Left ventricle myocardium superior (tissue), 1 donor: ENCODE results near the gene ANGPT4. TPM values are rescaled to one million over a fixed set of nuclear protein-coding genes. Genes with fewer than 3 reads are reported as not detected.

Source experiments
- ATAC-seq: fragments of 200-7000 bp; cut with Tn5 transposase; one replicate; pipeline ENCODE4 v1.9.1; 2020; ENCODE audit warnings: mild to moderate bottlenecking, moderate library complexity
- DNase-seq: peaks from one replicate; pipeline ENCODE4 v3.0.0-alpha.2; 2020
- intact Hi-C: fragments of 100-400 bp; cut with micrococcal nuclease; formaldehyde crosslinking; loops from one replicate; pipeline ENCODE4 v1.11.0; 2022
- total RNA-seq: library from RNA; stranded (reverse); fragmentation: NEBNext Ultra II Directional; extraction: Animal tissue kit (Norgen Biotek cat#: 25700); gene quantifications from one replicate; pipeline ENCODE4 v1.2.1, GENCODE V29; 2021
- donor health status: DM: no; HTN: yes; CAD: no; lungs with severe emphysema.

The ANGPT4 gene
- total RNA-seq, 1 donor from 2014 or later = 0.05 TPM

DNA sequence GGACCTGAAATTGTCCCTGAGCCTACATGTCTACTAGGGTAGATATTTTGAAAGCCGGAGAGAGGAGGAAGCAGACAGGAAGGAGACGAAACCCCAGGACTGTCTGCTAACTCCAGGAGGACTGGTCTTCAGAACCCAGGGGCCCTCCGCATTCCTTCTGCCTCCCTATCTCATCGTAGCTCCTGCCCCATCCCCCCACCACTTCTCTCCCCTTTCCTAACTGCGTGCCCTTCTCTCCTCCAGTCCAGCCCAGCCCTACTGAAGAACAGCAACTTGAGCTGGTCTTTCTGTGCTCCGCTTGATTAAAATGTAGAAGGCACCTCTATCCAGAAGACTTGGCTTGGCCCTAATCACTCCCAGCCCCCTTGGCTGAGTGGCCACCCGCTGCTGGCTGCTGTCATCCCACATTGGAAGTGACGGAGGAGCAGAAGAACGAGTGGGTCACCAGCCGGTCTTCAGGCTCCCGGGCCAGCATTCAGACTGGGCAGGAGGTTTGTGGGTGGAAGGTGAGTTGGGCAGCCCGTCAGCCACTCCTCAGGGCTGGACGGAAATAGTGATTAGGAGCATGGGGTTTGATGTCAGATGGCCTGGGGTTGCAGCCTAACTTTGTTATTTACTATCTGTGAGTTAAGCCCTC lies 28.8 kb upstream of the ANGPT4 start:
- DNase-seq = no peak
- ATAC-seq = no peak
- intact Hi-C loops = no loop called here

DNA sequence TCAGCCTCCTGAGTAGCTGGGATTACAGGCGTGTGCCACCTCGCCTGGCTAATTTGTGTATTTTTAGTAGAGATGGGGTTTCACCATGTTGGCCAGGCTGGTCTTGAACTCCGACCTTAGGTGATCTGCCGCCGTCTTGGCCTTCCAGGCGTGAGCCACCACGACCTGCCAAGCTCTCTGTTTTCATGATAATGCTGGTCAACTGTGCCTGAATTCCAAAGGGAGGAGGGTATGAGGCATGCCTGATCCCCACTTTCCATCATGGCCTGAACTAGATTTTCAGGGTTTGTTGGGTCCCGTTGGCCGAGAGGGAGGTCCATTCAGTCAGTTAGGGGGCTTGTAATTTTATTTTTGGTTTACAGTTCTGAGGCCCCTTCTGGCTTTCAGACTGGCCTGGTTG lies 28.0 kb upstream of the ANGPT4 start:
- intact Hi-C loops = no loop called here
- no peak for ATAC-seq
- no peak for DNase-seq

DNA sequence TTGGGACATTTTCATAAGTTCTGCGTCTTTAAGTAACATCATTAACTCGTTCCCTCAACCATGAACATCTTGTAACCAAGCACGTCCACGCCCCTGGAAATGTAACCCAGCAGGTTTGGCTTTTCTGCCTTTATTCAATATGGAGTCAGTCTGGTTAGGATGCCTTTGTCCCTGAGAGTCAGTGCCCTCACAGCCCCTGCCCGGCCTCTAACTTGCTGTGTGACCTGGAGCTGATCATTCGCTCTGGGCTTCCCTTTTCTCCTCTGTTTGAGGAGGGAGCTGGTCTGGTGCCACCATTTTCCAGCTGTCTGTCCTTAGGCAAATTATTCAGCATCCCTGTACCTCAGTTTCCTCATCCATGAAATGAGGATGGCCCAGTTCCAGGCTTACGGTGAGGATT lies 26.5 kb upstream of the ANGPT4 start:
- intact Hi-C loops = no loop called here
- DNase-seq (no peak), ATAC-seq (no peak)

DNA sequence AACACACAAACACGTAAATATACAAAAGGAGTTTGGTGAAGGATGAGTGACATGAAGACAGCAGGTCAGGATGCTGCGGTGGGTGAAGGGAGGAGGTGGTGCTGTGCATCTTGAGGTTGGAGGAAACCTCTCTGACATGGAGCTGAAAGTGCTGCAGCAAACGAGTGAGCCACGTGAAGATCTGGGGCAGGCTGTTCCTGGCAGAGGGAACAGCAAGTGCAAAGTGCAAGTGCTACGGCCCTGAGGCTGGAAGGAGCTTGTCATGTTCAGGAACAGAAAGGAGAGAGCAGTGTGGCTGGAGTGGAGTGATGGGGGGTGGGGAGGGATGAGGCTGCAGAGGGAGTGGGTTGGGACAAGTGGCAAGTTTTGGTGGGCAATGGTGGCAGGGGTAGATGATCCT lies 24.8 kb upstream of the ANGPT4 start:
- ATAC-seq (no peak), DNase-seq (no peak)
- intact Hi-C loops = no loop called here

DNA sequence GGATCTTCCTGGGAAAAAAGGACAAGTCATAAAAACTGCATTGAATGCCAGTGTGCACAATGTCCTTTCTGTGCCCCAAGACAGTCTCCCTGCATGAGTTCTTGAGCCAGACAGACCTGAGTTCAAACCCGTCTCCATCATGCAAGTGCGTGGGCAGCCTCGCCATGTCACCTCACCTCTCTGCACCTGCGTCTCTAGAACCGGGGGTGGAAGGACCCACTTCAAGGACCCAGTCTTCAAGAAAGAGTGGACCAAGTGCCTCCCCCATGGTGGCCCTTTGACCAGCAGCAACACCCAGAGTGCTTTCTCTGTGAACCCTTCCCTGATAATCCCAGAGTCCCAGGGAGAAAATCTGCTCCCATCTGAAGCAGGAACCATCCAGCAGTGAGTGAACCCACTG lies 23.5 kb upstream of the ANGPT4 start:
- ATAC-seq (no peak), DNase-seq (no peak)
- intact Hi-C loops = no loop called here

DNA sequence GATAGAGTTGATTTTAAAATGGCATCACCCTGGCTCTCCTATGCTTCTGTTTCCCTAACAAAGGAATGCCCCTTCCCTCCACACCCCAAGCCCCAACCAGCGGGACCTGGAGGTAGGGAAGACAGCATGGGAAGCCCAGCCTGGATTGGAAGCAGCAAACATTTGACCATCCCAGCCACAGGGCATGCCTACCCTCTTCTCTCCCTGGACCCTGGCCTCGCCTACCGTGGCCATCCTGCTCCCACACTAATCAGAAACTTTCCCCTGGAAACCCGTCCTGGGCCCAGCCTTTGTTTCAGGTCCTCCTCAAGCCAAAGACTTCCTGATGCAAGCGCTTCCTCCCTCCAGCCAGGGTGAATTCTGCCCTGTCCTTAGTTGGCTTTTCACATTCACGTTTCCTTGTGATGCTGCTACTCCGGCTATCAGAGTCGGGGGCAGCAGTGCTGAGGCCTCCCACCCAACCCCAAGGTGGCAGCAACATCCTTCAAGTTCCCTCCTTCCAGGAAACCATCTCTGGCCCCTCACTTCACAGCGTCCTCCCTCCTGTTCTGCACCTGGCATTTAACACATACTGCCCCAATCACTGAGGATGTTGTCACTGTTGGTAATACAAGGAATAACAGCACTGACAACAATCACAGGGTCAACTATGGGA lies 18.2 kb upstream of the ANGPT4 start:
- DNase-seq (no peak), ATAC-seq (no peak)
- intact Hi-C loops = no loop called here

DNA sequence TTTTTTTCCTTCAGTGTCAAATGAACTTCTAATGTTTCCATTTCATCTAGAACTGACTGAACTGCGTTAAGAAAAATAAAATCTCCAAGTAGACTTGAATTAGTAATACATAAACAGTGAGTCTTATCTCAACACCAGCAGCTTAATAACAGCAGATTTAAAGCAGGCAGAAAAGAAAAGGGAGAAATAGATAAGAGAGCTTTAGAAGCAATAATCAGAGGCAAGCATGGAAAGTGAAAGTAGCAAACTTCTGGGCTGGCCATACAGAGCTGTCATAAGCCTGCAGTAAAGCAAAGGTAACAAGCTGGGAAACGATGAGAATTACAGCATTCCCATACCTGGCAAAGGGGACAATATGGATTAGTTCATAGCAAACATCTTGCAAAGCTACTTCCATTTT lies 16.9 kb upstream of the ANGPT4 start:
- ATAC-seq (no peak), DNase-seq (no peak)
- intact Hi-C loops = no loop called here

DNA sequence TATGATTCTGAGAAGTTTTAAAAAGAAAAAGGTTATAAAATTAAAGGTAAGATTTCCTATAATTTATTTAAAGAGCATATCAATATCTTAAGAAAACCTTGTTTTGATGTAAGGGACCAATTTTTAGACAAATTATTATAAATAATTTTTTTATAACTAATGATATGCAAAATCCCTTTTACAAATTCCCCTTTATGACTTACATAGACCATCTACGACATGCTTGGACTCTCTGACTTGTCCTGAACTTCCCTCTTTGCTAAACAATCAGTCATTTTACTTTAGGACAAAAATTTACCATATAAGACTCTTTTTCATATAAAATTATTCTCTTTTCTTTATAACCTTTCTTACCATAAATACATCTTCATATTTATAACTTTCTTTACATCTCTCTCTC lies 15.3 kb upstream of the ANGPT4 start:
- ATAC-seq (no peak), DNase-seq (no peak)

DNA sequence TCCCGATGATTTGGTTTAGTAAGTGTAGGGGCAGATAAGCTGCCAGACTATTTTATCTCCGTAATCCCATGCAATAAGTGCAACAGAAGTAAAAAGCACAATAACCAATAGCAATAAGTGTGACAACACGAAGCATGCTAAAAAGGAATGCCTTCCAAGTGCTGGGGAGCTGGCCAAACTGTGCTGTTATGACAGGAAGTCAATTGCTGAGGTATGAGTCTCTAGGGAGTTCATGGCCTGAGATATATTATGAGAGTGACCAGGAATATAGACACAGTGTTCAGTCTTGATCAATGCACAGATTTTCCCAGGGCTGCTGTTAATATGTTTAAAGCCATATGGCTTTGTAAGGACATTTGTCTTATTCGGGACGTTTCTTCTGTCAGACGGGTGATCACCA lies 10.5 kb upstream of the ANGPT4 start:
- intact Hi-C loops = no loop called here
- DNase-seq (no peak), ATAC-seq (no peak)

More for the DNA sequence above, 15.3 kb upstream of the ANGPT4 start:
- intact Hi-C loops = no loop called here

DNA sequence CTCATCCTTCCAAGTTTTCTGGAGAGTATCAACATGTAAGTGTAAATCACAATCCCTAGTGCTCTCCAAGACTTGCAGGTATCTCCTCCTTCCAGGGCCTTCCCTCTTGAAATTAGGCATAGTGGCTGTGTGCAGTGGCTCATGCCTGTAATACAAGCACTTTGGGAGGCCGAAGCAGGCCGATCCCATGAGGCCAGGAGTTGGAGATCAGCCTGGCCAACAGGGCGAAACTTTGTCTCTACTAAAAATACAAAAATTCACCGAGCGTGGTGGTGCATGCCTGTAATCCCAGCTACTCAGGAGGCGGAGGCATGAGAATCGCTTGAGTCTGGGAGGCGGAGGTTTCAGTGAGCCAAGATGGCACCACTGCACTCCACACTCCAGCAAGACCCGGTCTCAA lies 9.4 kb upstream of the ANGPT4 start:
- intact Hi-C loops = no loop called here
- ATAC-seq = no peak
- DNase-seq = no peak

DNA sequence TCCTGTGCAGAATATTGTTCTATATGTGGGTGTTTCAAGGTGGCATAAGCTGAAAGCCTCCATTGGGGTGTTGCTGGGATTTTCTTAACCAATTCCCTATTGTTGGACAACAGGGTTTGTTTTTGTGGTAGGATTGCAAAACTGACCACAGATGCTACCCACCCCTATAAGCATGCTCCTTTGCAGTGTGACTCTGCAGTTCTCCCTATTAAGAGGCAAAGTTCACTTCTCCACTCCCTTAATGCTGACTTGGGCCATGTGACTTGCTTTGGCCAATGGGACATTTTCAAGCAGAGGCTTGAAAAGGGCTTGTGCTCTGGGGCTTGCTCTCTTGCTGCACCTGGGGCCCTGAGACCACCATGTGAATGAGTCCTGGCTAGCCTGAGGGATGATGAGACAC lies 8.5 kb upstream of the ANGPT4 start:
- ATAC-seq = no peak
- DNase-seq = no peak
- intact Hi-C loops = no loop called here

DNA sequence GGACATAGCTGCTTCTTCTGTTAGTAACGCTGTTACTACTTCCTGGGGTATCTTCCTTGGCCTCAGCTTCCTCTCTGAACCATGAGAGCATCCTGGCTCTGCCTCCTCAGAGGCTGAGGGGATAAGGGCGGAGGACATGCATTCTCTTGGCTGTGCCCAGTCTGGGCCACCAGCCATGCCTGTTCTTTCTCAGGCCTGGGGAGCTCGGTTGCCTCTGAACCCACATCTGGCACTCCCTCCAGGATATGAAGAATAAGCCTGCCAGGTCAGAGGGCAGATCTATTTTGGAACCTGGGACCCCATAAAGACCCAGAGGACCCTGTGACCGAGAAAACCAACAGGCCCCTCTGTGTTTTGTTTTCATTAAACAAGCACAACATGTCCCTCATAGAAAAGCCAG lies 6.6 kb upstream of the ANGPT4 start:
- ATAC-seq = no peak
- intact Hi-C loops = no loop called here
- no peak for DNase-seq

DNA sequence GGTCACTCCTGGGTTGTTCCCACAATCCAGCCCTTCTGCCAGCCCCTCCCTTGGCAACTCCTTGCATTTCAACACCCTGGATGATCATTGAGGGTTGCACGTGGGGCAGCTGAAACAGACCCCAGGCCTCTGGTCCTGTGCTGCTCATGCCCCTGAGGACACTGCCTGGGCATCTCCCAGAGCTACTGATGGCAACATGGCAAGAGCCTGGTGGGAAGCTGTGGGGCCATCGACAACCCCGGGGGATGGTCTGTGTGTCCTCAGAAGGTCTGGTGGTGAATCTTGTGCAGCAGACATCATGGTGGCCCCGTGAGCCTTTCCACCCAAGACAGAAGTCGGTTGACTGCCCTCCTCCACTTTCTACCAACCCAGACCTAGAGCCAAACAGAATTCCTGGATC lies 4.9 kb upstream of the ANGPT4 start:
- ATAC-seq (no peak), DNase-seq (no peak)
- intact Hi-C loops = no loop called here

DNA sequence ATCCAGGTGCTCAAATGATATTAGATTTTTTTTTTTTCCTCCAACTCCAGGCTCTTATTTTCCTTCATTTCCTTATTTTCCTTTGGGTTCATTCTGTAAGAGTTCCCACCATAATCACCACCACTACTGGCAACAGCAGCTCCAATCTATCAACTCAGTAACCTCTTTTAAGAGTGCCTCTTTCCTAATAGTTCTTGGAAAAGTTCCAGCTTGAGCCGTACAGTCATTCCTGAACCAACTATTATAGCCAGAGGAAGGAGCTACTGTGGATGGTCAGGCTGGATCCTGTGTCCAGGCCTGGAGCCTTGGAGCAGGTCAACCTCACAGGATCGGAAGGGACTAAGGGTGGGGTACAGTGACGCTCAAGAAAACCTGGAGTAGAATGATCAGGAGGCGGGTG lies 4.2 kb upstream of the ANGPT4 start:
- ATAC-seq (no peak), DNase-seq (no peak)
- intact Hi-C loops = no loop called here

DNA sequence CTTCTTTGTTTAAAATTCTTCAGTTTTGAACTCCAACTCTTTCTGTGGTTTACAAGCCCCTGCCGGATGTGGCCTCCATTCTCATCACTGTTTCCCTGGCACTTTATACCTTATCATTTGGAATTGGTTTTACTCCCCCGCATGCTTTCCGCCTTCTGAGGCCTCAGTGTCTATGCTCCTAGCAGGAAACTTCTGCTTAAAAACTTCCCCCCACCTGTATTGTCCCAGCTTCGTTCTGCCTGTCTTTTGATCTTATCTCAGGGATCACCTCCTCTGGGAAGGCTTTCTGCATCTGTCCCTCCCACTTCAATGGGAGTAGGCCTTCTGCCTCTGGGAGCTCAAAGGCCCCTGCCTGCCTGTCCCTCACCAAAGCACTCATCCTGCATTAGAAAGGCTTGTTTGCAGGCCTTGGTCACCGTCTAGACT lies 3.4 kb upstream of the ANGPT4 start:
- no peak for DNase-seq
- ATAC-seq = no peak
- intact Hi-C loops = no loop called here

DNA sequence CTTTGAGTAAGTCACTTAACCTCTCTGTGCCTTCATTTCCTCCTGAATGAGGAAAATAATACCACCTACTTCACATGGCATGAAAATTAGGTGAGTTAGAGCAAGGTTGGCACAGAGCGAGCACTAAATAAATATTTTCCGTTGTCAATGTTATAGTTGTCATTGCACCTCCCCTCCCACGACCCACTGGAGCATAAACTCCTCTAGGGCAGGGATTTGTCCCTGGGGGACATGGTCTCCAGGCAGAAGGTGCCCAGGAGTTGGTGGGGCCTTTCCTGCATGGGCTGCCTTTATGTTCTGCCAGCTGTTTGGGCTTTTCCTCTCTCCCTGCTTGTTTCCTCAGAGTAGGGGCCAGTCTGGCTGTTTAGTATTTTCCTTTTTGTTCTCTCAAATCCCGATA lies 1.3 kb upstream of the ANGPT4 start:
- intact Hi-C loops = no loop called here
- no peak for ATAC-seq
- no peak for DNase-seq

DNA sequence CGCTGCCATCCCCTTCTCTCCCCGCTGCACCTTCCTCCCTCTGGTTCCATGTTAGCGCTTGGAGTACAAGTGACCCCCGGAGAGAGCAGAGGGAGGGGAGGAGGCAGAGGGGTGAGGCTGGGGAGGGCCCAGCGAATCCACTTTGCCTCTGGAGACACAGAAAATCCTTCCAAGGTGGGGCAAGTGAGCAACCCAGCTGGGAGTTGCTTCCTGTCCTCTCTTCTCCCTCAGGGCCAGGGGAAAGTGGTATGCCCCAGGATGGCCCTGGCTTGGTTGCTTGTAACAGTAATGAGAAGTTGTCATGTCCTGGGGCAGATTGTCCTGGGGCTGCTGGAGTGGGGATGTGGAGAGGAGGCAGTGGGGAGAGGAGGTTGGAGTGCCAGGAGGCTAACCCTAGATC lies 691 bp upstream of the ANGPT4 start:
- intact Hi-C loops = no loop called here
- ATAC-seq (no peak), DNase-seq (no peak)

DNA sequence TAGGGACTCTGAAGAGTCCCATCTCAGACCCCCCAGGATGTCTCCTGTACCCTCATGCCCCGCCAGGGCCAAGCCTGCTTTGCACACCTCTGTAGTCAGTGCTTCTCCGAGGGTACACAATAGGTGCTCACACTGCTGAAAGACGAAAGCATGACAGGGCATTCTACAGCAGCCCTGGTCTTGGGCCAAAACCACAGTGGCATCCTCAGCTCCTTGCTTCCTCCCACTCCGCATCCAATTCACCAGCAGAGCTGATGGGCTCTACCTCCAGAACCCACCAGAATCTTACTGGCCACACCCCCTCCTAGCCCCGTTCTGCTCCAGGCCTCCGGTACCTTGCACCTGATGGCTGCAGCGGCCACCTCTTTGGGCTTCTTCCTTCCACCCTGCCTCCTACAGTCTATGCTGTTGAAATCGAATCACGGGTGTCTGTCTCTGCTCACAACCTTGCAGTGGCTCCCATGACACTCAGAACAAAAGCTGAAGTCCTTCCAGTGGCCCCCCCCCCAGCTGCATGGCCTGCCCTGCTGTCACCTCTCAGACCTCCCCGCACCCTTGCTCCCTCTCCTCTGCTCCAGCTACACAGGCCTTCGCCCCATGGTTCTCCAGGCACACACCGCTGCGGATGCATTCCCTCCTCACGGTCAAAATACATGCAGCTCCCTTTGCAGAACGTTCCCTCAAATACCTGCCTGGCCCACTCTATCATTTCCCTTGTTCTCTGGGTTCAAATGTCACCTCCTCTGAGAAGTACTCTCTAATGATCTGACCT lies 1.2 kb downstream of the ANGPT4 start:
- intact Hi-C loops = no loop called here
- no peak for ATAC-seq
- no peak for DNase-seq

DNA sequence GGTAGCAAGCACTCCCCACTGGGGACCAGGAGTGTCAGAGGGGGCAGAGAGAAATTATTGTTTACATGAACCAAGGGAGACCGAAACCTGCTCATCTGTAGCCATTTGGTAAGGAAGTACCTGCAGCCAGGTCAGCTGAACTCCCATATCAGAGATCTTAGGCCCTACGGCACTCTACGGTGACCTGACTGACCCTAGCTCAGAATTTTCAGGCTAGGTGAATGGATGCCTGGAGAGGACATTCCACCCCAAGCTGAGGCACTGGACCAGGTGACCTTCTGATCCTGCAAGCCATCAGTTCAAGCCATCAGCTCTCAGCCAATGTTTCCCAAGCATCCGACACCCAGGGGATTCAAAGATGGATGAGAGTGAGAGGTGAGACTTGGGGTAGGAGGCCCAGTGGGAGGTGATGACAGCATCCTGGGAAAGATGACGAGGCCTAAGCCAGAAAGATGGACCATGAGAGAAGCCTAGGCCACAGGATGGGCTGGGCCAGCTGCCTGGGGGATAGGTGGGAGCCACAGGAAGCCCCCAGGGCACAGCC lies 2.8 kb downstream of the ANGPT4 start:
- intact Hi-C loops = no loop called here
- ATAC-seq (no peak), DNase-seq (no peak)

DNA sequence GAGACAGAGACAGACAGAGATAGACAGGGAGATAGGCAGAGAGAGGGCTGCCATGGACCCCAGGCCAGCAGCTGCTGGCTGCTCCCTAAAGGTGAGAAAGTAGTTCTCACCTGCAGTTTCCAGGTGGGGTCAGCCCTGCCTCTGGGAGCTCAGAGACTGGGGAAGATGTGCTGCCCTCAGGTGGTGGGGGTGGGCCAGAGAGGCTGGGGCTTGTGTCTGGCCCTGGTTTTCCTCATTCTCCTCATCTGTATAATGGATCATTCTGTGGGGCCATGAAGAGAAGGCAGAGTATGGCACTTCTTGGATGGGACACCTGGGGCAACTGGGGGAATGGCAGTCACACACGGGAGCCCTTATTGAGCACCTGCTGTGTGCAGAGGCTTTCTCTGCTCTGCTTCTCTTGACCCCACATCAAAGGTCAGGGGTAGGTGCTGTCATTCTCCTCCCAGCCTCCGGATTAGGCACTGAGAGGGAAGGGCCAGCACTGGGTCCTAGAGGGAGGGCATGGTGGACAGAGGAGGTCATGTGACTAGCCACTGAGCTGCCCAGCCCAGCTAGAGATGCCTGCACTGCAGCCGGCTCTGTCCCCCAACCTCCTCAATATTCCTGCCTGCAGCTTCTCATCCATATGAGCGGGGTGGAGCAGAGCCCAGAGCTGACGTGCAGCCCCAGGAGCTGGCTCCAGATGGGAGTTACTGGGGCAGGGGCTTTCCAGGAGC lies 4.1 kb downstream of the ANGPT4 start:
- ATAC-seq = no peak
- no peak for DNase-seq
- intact Hi-C loops = no loop called here
